Sciatic nerve (tissue), 2 donors: Measurements from ENCODE around the gene IZUMO1R. TPM values are rescaled to one million over a fixed set of nuclear protein-coding genes. Genes with fewer than 3 reads are reported as not detected.
"Not testable (repeated sequence)": the region's sequence is repeated elsewhere in the genome, so short reads cannot be mapped to it uniquely, and the experiment has no call there.

ENCODE experiments used
- ATAC-seq: fragments of 200-7000 bp; cut with Tn5 transposase; one replicate; pipeline ENCODE4 v1.9.1; 2020; ENCODE audit warnings: mild to moderate bottlenecking, moderate library complexity
- DNase-seq: peaks from one replicate; pipeline ENCODE4 v3.0.0-alpha.2; 2020; ENCODE audit warnings: low spot score
- intact Hi-C: fragments of 100-400 bp; cut with DNase I; formaldehyde crosslinking; loops from one replicate; pipeline ENCODE4 v1.14.2; 2022
- total RNA-seq: library from RNA; stranded (reverse); fragmentation: NEBNext Ultra II Directional; extraction: Animal tissue kit (Norgen Biotek cat#: 25700); gene quantifications from one replicate; pipeline ENCODE4 v1.2.1, GENCODE V29; 2021
- donor health status: DM: no; HTN: no; CAD: no.
- donor health status: DM: no; HTN: no; CAD: no.

Gene IZUMO1R
- total RNA-seq, 1 donor from 2014 or later, result not detected

DNA sequence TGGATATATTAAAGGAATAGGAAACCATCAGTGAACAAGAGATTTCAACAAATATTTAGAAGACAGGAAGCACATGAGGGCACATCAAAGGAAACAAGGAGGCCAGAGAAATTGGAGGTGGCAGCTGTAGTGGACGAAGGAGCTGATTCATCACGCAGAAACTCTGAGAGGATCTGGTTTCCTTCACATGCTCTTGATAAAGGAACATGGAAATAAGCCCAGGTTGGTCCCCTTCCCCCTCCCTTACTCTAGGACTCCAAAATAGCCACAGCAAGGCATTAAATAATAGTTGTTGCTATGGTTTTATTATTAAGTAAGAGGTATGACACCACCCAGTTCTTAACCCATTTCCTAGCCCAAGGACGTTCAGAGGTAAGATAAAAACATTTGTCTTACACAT lies 11.3 kb downstream of the IZUMO1R start:
- no peak for ATAC-seq
- intact Hi-C loops, result no loop called here
- DNase-seq, result no peak

DNA sequence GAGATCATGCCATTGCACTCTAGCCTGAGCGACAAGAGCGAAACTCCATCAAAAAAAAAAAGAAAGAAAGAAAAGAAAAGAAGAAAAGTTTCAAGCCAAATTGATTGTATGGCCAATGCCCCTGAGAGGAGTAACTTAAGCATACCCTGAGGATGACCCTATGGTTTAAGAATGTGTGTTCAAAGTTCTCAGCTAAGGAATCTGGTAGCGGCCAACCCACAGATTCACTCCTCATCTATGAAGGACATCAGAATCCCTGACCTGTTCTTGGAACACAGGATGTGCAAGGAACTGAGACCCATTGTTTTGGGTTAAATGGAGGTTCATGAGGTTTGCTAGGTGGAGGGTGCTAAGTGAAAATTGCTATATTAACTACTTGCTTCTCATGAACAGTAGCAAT lies 18.1 kb downstream of the IZUMO1R start:
- DNase-seq, result no peak
- intact Hi-C loops, result no loop called here
- no peak for ATAC-seq

DNA sequence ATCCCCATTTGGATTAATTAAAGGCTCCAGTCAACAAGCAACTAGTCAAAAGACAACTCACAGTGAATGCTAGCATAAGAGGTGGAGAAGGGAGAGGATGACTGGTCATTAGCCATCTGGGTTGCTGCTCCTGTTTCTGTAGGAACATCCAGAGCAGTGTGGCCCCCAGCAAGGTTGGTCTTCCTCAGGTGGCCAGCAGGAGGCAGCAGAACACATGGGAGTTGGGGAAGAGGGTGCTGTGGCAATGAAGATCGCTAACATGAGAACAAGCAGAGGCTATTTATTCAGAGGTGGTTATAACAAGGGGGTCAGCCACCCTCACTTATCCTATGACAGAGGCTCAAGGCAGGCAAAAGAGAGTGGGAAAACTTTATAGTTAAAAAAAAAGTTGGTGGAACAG lies 21.3 kb downstream of the IZUMO1R start:
- no peak for DNase-seq
- no peak for ATAC-seq
- intact Hi-C loops, result no loop called here

DNA sequence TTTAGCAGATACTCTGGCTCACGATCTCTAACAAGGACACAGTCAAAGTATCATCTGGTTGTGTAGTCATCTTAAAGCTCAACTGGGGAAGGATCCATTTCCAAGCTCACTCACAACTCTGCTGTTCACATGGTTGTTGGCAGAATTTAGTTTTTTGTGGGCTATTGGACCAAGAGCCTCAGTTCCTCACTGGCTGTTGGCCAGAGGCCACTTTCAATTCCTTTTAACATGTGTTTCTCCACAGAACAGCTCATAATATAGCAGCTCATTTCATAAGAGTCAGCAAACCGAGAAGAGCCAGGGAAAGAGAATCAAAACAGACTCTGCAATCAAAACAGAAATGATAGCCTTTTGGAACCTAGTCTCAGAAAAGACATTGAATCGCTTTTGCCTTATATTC lies 22.6 kb downstream of the IZUMO1R start:
- intact Hi-C loops, result no loop called here
- peak; percentile 38 for ATAC-seq
- DNase-seq, result no peak

DNA sequence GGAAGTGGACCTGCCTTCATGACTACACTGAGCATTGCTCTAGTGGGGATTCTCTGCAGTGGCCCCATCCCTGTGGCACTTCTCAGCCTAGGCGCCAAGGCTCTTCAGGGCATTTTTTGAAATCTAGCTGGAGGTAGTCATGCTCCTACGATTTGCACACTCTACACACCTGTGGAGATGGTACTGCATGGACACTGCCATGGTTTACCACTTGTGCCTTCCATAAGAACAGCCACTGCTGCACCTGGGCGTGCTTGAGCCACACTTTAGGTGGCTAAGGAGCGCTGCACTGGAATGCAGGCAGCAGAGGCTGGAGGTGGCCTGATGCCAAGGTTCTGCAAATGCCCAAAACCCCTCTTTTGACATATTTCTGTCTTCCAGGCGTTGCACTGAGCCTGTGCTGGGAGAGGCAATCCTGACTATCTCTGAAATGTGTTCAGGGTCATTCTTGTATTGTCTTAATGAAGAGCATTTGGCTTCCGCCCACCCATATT lies 24.3 kb downstream of the IZUMO1R start:
- ATAC-seq, result no peak
- DNase-seq, result no peak
- intact Hi-C loops, result no loop called here

DNA sequence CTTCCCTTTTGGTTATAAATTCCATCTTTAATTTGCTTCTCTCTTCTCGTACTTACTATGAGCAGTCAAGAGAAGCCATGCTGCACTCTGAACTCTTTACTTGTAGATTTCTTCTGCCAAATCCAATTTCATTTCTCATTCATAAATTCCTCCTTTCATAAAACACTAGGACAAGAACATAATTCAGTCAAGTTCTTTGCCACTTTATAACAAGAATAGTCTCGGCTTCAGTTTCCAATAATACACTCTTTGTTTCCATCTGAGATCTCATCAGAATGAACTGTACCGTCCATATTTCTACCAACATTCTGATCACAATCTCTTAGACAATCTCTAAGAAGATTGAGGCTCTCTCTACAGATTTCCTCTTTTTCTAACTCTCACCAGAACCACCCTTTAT lies 25.1 kb downstream of the IZUMO1R start:
- DNase-seq (no peak), ATAC-seq (no peak)
- intact Hi-C loops, result no loop called here

DNA sequence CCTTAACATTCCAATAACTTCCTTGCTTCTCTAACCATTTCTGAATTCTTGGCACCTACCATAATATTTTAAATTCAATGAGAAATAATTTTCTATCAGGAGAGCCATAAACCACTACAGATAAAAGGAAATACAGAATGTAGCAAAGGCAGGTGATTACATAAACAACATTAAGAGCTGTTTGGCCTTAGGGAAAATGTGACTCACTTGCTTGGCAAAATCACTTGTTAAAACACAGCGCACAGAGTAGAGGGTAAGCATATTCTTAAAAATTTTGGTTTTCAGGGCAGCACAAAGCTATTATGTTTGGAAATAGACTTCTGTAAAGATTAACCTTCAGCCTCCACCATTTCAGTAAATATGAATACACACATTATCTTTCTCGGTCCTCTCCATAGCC lies 26.4 kb downstream of the IZUMO1R start:
- ATAC-seq (peak; percentile 69), DNase-seq (no peak)
- intact Hi-C loops, result loop anchor here (10.0 kb wide), 1 partner anchor 626 kb away; no protein-coding TSS in a partner anchor

DNA sequence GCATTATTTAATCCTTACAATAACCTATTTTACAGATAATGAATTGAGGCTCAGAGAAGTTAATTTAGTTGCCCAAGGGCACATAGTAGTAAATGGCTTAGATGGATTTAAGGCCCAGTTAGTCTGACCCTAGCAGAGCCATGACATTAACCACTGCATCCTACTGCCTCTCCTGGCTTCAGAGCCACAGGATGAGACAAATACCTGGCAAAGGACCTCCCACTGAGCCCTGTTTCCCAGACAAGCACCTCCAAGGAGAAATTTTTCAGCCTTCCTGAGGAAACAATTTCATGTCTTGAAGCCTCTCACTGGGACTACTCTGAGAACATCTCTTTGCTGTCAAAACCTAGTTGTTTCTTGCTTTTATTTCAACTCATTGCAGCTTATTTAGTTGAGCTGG lies 28.4 kb downstream of the IZUMO1R start:
- intact Hi-C loops, result loop anchor here (10.0 kb wide), 1 partner anchor 628 kb away; no protein-coding TSS in a partner anchor
- no peak for ATAC-seq
- no peak for DNase-seq

DNA sequence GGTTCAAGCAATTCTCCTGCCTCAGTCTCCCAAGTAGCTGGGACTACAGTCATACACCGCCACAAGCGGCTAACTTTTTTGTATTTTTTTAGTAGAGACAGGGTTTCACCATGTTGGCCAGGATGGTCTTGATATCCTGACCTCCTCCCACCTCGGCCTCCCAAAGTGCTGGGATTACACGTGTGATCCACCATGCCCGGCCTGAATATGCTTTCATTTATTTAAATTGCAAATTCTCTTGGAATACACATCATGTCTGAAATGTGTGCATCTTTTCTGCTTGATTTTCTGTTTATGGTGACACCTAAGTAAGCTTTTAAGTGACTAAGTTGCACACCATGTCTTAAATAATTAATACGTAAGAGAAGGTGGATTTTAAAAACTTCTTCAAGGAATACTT lies 31.7 kb downstream of the IZUMO1R start:
- DNase-seq (no peak), ATAC-seq (no peak)
- intact Hi-C loops, result loop anchor here (10.0 kb wide), 1 partner anchor 631 kb away; no protein-coding TSS in a partner anchor

DNA sequence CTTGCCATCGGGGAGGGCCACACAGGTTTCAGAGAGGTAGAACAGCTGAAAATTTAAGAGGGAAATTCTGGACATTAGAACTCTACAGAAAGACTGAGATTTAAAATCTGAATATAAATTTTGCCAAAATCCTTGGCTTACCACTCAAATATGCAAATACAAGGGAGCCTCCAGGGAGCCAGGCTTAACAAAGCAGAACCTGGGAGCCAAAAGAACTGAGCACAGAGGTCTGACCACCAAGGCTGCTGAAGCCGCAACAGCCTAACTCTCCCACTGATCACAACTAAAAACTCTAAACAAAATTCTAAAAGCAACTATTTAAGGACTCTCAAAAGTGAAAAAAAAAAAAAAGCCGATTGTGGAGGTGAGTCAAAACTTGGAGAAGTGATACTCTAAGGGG lies 34.3 kb downstream of the IZUMO1R start:
- DNase-seq (no peak), ATAC-seq (peak; percentile 66)
- intact Hi-C loops, result loop anchor here (10.0 kb wide), 1 partner anchor 634 kb away; no protein-coding TSS in a partner anchor

DNA sequence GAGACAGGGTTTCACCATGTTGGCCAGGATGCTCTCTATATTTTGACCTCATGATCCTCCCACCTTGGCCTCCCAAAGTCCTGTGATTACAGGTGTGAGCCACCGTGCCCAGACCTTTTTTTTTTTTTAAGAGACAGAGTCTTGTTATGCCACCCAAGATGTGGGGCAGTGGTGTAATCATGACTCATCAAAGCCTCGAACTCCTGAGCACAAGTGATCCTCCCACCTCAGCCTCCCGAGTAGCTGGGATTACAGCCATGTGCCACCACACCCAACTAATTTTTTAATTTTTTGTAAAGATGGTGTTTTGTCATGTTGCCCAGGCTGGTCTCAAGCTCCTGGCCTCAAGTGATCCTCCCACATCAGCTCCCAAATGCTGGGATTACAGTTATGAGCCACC lies 37.9 kb downstream of the IZUMO1R start:
- intact Hi-C loops, result no loop called here
- DNase-seq, result no peak

DNA sequence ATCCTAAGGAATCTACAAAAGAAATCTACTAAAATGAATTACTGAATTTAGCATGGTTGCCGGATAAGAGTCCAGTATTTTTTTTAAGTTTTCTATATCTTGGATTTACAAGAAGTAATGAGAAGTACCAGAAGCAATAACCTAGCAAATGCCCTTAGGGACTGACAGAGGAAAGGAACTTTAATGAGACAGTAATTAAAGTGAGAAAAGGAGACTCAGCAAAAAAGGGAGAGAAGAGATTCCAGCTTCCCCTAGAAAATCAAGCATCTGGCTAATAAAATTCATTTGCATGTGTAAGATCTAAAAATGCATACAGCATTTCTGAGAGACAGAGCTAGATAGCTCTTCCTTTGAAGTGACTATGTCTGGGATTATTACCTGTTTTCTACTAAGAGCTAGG lies 39.1 kb downstream of the IZUMO1R start:
- intact Hi-C loops, result no loop called here
- DNase-seq (no peak), ATAC-seq (no peak)

More for the DNA sequence above, 37.9 kb downstream of the IZUMO1R start:
- no peak for ATAC-seq

DNA sequence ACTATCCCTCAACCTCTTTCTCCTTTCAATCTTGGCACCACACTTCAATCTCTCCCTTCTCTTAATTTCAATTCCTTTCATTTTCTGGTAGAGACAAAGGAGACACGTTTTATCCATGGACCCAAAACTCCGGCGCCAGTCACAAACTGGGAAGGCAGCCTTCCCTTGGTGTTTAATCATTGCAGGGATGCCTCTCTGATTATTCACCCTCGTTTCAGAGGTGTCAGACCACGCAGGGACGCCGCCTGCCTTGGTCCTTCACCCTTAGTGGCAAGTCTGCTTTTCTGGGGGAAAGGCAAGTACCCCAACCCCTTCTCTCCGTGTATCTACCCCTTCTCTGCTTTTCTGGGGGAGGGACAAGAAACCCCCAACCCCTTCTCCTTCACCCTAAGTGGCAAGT lies 41.9 kb downstream of the IZUMO1R start:
- DNase-seq, intact Hi-C loops, ATAC-seq: not testable (repeated sequence)

DNA sequence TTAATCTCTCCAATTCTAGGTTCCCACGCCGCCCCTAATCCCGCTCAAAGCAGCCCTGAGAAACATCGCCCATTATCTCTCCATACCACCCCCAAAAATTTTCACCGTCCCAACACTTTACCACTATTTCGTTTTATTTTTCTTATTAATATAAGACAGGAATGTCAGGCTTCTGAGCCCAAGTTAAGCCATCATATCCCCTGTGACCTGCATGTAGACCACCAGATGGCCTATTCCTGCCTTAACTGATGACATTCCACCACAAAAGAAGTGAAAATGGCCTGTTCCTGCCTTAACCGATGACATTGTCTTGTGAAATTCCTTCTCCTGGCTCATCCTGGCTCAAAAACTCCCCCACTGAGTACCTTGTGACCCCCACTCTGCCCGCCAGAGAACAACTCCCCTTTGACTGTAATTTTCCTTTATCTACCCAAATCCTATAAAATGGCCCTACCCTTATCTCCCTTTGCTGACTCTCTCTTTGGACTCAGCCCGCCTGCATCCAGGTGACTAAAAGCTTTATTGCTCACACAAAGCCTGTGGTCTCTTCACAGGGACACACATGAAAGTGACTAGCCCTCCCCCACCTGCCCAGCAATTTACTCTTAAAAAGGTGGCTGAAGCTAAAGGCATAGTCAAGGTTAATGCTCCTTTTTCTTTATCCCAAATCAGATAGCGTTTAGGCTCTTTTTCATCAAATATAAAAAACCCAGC lies 46.6 kb downstream of the IZUMO1R start:
- DNase-seq, ATAC-seq, intact Hi-C loops: not testable (repeated sequence)

Other genes with a start within 250 kb of the IZUMO1R start
- 18.3 TPM for gene PANX1, start 175.7 kb upstream of the IZUMO1R start, total RNA-seq
- gene GPR83, start 96.8 kb downstream of the IZUMO1R start, total RNA-seq, result 0.62 TPM
- gene MRE11, start 189.3 kb downstream of the IZUMO1R start, total RNA-seq, result 30.7 TPM
- gene ANKRD49, start 189.4 kb downstream of the IZUMO1R start, total RNA-seq, result 14.1 TPM
- not detected for gene C11orf97, start 207.9 kb downstream of the IZUMO1R start, total RNA-seq
- 7.2 TPM for gene FUT4, start 239.3 kb downstream of the IZUMO1R start, total RNA-seq